ENCODE results near the gene PRKCB. TPM values are rescaled to one million over a fixed set of nuclear protein-coding genes. Genes with fewer than 3 reads are reported as not detected.

The PRKCB gene
- total and polyA plus RNA-seq, 2 experiments from 2014 or later: 3.7 to 16.4 TPM

- Histone ChIP-seq H3F3A (replicated peaks; ENCODE audit: low read depth) (no peaks in the 10 kb centered on the region), H3K9me2 (ENCODE audit: insufficient read depth) (no peaks in the 10 kb centered on the region), H3K4me3 (no peak overlapping the region), H3K36me3 (ENCODE audit: insufficient read depth) (no peaks in the 10 kb centered on the region), H2AFZ (no peak overlapping the region), H3K79me2 (replicated peaks; ENCODE audit: insufficient read depth) (no peaks in the 10 kb centered on the region), H3K27ac (ENCODE audit: low read depth) (no peak overlapping the region), H3K4me2 (no peak overlapping the region), H4K20me1 (replicated peaks; ENCODE audit: insufficient read depth) (no peaks in the 10 kb centered on the region), H3K27me3 (ENCODE audit: insufficient read depth) (no peaks in the 10 kb centered on the region), H3K4me1 (ENCODE audit: insufficient read depth) (no peaks in the 10 kb centered on the region)
- TF ChIP-seq STAT1 (IDR thresholded peaks at IDR 0.05; ENCODE audit: unreplicated experiment): no peak
- TF ChIP-seq, protein P1, sequence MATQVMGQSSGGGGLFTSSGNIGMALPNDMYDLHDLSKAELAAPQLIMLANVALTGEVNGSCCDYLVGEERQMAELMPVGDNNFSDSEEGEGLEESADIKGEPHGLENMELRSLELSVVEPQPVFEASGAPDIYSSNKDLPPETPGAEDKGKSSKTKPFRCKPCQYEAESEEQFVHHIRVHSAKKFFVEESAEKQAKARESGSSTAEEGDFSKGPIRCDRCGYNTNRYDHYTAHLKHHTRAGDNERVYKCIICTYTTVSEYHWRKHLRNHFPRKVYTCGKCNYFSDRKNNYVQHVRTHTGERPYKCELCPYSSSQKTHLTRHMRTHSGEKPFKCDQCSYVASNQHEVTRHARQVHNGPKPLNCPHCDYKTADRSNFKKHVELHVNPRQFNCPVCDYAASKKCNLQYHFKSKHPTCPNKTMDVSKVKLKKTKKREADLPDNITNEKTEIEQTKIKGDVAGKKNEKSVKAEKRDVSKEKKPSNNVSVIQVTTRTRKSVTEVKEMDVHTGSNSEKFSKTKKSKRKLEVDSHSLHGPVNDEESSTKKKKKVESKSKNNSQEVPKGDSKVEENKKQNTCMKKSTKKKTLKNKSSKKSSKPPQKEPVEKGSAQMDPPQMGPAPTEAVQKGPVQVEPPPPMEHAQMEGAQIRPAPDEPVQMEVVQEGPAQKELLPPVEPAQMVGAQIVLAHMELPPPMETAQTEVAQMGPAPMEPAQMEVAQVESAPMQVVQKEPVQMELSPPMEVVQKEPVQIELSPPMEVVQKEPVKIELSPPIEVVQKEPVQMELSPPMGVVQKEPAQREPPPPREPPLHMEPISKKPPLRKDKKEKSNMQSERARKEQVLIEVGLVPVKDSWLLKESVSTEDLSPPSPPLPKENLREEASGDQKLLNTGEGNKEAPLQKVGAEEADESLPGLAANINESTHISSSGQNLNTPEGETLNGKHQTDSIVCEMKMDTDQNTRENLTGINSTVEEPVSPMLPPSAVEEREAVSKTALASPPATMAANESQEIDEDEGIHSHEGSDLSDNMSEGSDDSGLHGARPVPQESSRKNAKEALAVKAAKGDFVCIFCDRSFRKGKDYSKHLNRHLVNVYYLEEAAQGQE (IDR thresholded peaks at IDR 0.05; ENCODE audit: unreplicated experiment): peak; percentile 95
- no peak for TF ChIP-seq EZH2phosphoT487 (IDR thresholded peaks at IDR 0.05; ENCODE audit: unreplicated experiment)
- TF ChIP-seq CREB1 (CRISPR knock-in tag; IDR thresholded peaks at IDR 0.05; ENCODE audit: low read depth): no peak
- TF ChIP-seq CTCF (conservative IDR thresholded peaks at IDR 0.05; ENCODE audit: low read depth in 2 of 2): no peak
- 0 out of 2 replicates have a peak, but pooled peaks have one; percentile 27 for TF ChIP-seq ZNF114 (CRISPR knock-in tag; IDR thresholded peaks at IDR 0.05)
- H3K4me3 Mint-ChIP-seq: no peak overlapping the region
- H3K9me3 Mint-ChIP-seq: no peaks in the 10 kb centered on the region
- peak; percentile 44 for ATAC-seq
- no peak overlapping the region for H3K27ac Mint-ChIP-seq
- peaks cover 3% of the 10 kb centered on the region for H3K27me3 Mint-ChIP-seq (ENCODE audit: insufficient read depth, low read depth, poor library complexity)
- H3K36me3 Mint-ChIP-seq (ENCODE audit: low read depth): no peaks in the 10 kb centered on the region
- H3K4me1 Mint-ChIP-seq: peaks cover 2% of the 10 kb centered on the region
- peak; percentile 66 for DNase-seq (ENCODE audit: low spot score)
Measured at GRCh38 chr16:24178496-24178895, 342.7 kb downstream of the PRKCB start.

GRCh38 chr16:24180451-24180850 is 344.7 kb downstream of the PRKCB start:
- no peaks in the 10 kb centered on the region for H3K27me3 ChIP-seq (ENCODE audit: insufficient read depth)
- H3K79me2 ChIP-seq (replicated peaks; ENCODE audit: insufficient read depth): no peaks in the 10 kb centered on the region
- no peak for TF ChIP-seq EZH2phosphoT487 (IDR thresholded peaks at IDR 0.05; ENCODE audit: unreplicated experiment)
- no peak for TF ChIP-seq JUNB (IDR thresholded peaks at IDR 0.05; ENCODE audit: unreplicated experiment)
- TF ChIP-seq ZNF114 (CRISPR knock-in tag; IDR thresholded peaks at IDR 0.05): no peak
- no peak for TF ChIP-seq CREB1 (CRISPR knock-in tag; IDR thresholded peaks at IDR 0.05; ENCODE audit: low read depth)
- TF ChIP-seq, protein P2, sequence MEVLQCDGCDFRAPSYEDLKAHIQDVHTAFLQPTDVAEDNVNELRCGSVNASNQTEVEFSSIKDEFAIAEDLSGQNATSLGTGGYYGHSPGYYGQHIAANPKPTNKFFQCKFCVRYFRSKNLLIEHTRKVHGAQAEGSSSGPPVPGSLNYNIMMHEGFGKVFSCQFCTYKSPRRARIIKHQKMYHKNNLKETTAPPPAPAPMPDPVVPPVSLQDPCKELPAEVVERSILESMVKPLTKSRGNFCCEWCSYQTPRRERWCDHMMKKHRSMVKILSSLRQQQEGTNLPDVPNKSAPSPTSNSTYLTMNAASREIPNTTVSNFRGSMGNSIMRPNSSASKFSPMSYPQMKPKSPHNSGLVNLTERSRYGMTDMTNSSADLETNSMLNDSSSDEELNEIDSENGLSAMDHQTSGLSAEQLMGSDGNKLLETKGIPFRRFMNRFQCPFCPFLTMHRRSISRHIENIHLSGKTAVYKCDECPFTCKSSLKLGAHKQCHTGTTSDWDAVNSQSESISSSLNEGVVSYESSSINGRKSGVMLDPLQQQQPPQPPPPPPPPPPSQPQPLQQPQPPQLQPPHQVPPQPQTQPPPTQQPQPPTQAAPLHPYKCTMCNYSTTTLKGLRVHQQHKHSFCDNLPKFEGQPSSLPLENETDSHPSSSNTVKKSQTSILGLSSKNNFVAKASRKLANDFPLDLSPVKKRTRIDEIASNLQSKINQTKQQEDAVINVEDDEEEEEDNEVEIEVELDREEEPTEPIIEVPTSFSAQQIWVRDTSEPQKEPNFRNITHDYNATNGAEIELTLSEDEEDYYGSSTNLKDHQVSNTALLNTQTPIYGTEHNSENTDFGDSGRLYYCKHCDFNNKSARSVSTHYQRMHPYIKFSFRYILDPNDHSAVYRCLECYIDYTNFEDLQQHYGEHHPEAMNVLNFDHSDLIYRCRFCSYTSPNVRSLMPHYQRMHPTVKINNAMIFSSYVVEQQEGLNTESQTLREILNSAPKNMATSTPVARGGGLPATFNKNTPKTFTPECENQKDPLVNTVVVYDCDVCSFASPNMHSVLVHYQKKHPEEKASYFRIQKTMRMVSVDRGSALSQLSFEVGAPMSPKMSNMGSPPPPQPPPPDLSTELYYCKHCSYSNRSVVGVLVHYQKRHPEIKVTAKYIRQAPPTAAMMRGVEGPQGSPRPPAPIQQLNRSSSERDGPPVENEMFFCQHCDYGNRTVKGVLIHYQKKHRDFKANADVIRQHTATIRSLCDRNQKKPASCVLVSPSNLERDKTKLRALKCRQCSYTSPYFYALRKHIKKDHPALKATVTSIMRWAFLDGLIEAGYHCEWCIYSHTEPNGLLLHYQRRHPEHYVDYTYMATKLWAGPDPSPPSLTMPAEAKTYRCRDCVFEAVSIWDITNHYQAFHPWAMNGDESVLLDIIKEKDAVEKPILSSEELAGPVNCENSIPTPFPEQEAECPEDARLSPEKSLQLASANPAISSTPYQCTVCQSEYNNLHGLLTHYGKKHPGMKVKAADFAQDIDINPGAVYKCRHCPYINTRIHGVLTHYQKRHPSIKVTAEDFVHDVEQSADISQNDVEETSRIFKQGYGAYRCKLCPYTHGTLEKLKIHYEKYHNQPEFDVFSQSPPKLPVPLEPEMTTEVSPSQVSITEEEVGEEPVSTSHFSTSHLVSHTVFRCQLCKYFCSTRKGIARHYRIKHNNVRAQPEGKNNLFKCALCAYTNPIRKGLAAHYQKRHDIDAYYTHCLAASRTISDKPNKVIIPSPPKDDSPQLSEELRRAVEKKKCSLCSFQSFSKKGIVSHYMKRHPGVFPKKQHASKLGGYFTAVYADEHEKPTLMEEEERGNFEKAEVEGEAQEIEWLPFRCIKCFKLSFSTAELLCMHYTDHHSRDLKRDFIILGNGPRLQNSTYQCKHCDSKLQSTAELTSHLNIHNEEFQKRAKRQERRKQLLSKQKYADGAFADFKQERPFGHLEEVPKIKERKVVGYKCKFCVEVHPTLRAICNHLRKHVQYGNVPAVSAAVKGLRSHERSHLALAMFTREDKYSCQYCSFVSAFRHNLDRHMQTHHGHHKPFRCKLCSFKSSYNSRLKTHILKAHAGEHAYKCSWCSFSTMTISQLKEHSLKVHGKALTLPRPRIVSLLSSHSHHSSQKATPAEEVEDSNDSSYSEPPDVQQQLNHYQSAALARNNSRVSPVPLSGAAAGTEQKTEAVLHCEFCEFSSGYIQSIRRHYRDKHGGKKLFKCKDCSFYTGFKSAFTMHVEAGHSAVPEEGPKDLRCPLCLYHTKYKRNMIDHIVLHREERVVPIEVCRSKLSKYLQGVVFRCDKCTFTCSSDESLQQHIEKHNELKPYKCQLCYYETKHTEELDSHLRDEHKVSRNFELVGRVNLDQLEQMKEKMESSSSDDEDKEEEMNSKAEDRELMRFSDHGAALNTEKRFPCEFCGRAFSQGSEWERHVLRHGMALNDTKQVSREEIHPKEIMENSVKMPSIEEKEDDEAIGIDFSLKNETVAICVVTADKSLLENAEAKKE (CRISPR knock-in tag; IDR thresholded peaks at IDR 0.05): no peak
- TF ChIP-seq EZH2 (IDR thresholded peaks at IDR 0.05; ENCODE audit: low read depth, unreplicated experiment): no peak

More at GRCh38 chr16:24180451-24180850, 344.7 kb downstream of the PRKCB start:
- no peak for DNase-seq (ENCODE audit: low spot score)
- no peak overlapping the region for H3K27ac ChIP-seq (ENCODE audit: low read depth)
- H3K27me3 Mint-ChIP-seq (ENCODE audit: insufficient read depth, low read depth, poor library complexity): peaks cover 3% of the 10 kb centered on the region
- no peak overlapping the region for H3K4me3 Mint-ChIP-seq
- H3K36me3 Mint-ChIP-seq (ENCODE audit: low read depth): no peaks in the 10 kb centered on the region
- no peaks in the 10 kb centered on the region for H3F3A ChIP-seq (replicated peaks; ENCODE audit: low read depth)
- no peak overlapping the region for H2AFZ ChIP-seq
- peaks cover 8% of the 10 kb centered on the region for H3K4me1 ChIP-seq (ENCODE audit: insufficient read depth)
- H3K27ac Mint-ChIP-seq: no peak overlapping the region
- no peak overlapping the region for H3K4me3 ChIP-seq
- no peak overlapping the region for H3K4me2 ChIP-seq
- H3K9me3 Mint-ChIP-seq: no peaks in the 10 kb centered on the region
- H3K36me3 ChIP-seq (ENCODE audit: insufficient read depth): no peaks in the 10 kb centered on the region
- no peaks in the 10 kb centered on the region for H3K9me2 ChIP-seq (ENCODE audit: insufficient read depth)
- no peak for ATAC-seq
- H3K4me1 Mint-ChIP-seq: peaks cover 7% of the 10 kb centered on the region
- H4K20me1 ChIP-seq (replicated peaks; ENCODE audit: insufficient read depth): no peaks in the 10 kb centered on the region
